HG03378 (cell line): Measurements from ENCODE around the gene TASL.
"Not testable (repeated sequence)": the region's sequence is repeated elsewhere in the genome, so short reads cannot be mapped to it uniquely, and the experiment has no call there.

Source experiments
- ATAC-seq: cut with Tn5 transposase; IDR thresholded peaks from one replicate; pipeline ENCODE4 v1.9.1; 2021; ENCODE audit warnings: mild to moderate bottlenecking, moderate library complexity; ENCODE audit not compliant: unreplicated experiment

TASL gene, protein sequence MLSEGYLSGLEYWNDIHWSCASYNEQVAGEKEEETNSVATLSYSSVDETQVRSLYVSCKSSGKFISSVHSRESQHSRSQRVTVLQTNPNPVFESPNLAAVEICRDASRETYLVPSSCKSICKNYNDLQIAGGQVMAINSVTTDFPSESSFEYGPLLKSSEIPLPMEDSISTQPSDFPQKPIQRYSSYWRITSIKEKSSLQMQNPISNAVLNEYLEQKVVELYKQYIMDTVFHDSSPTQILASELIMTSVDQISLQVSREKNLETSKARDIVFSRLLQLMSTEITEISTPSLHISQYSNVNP

DNA sequence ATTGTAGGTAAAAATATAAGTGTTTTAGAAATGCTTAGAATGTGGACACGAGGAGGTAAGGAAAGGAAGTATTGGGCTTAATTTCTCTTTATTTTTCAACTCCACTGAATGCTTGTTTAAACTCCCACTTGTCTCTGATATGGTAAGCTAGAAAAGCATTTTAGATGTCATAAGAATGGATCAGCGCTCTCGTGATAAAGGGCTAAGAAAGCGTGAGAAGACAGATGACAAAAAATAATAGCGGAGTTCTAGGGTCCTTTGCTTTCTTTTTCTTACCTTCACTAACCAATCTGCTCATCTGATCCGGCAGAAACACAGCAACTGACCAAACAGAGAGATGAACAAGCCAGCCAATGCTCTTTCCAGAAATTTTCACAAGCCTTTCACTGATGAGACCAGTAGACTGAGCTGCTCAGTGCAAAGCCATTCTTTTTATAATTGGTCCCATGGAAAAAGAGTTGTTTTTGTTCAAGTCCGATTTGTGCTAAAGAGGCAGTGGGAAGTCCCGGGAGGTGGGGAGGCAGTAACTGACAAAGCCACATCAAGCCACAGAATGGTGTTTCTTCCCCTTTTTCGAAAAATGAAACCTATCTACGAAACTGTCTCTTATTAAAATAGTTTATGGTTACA is at the start of gene TASL:
TASL (minus strand) TSS at position 405 of the 630 bp plus-strand sequence. CDS start 17,411 bp downstream, outside the sequence.
- peak; percentile 87 for ATAC-seq

DNA sequence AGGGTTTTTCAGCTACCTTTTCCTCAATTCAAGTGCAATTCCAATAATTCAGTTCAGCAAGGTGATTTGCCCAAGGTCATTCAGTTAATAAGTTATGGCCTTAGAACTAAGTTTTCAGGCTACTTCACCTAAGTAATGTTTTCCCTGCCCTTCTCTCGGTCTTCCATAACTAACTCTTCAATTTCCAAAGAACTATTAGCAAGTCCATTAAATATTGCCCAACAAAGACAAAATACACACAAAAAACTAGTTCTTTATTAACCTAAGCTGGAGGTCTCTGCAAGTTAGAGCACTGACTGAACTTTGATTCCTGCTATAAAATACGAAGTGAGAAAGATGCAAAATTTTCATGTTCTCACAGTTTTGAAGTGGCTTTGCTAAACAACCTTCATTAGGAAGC is 48.8 kb upstream of the TASL start:
- ATAC-seq, result no peak

DNA sequence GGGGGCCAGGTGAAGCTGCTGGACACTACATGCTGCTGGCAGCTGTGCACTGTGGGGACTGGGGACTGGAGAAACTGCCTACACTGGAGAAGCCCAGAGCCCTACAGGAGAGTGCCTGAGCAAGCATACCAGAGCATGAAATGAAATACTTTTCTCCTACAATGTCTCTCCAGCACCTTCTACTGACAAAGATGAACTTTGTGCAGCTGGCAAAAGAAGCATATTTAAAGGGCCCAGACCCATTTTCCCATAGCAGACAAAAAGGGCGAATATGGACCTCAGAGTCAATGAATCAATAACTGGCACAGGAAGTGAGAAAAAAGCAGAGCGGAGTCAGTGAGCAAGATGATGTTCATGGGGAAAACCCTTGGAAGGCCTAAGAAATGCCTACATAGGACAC is 44.8 kb upstream of the TASL start:
- no peak for ATAC-seq

DNA sequence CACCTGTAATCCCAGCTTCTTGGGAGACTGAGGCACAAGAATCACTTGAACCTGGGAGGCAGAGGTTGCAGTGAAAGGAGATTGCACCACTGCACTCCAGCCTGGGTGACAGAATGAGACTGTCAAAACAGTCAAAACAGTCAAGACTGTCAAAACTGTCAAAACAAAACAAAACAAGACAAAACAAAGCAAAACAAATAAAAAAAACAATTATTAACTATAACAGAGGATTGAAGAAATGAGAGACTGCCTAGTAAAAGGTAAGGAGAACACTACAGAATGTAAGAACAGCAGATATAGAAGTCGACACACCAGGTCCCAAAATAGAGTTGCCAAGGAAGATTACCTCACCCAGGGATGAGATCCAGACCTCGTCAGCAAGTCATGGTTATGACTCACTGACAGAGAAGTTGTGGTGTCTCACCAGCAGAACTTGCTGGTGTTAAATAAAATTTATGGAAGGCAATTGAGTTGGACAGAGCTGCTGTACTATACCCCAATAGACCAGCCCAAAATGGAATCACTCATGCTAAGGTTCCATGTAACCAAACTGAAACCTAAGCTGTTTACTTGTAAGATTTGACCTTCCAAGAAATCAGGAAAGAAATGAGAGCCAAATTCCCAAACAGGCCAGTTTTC is 43.5 kb upstream of the TASL start:
- no peak for ATAC-seq

DNA sequence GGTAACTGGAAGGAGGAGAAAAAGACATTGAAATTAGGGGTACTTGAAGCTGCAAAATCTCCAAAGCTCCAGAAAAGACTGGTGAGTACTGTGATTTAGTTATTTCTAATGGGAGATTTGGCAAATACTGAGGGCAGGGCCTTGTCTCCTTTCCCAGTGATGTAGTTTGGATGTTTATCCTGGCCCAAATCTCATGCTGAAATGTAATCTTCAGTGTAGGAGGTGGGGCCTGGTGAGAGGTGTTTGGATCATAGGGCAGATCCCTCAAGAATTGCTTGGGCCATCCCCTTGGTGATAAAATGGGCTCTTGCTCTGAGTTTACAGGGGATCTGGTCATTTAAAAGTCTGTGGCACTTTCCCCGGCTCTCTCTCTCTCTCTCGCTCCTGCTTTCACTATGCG is 42.6 kb upstream of the TASL start:
- ATAC-seq, result no peak

DNA sequence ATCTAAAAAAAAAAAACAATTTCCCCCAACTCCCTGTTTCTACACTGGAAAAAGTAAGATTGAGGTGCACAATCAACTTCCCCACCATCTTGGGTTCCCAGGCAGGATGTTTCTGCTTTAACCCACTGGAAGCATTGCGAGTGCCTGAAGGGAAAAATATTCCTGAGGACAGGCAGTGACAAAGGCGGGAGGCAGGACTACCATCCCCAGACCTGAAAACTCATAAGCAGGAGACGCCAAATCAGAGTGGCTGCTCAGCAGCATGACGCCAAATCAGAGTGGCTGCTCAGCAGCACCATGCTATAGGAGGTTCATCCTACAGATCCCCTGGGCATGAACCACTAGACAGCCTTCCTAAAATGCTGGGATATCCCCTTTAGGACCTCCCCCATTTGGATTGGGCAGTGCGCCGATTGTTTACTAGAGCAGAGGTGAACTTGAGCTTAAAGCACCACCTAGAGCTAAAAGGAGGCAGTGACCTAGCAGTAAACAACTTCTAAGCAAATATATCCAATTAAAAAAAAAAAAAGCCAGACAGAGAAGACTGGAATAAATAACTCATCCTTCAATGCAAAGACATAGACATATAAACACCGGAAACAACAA is 40.7 kb upstream of the TASL start:
- no peak for ATAC-seq

DNA sequence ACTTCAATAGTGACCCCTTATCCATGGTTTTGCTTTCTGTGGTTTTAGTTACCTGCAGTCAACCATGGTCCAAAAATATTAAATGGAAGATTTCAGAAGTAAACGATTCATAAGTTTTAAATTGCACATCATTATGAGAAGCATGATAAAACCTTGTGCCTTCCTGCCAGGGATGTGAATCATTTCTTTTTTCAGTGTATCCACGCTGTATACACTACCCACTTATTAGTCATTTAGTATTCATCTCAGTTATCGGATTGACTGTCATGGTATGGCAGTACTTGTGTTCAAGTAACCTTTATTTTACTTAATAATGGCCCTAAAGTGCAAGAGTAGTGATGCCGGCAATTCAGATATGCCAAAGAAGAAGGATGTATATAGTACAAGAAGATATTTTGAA is 37.7 kb upstream of the TASL start:
- ATAC-seq, result peak; percentile 94

DNA sequence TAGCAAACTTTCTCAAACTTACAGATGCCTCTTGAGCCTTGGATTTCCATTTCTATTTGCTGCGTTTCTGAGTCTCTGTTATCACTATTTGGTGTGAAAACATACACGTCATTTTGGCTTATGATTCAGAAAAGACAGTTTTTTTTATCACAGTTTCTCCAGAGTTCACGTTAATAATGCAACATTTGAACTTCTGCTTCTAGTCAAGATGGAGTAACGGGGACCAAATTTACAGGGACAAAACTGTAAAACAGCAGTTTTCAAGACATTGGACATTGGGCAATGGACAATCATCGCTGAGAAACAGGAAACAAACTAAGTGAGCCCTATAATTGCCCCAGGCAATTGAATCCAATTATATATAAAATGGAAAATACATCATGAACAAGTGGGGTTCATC is 36.2 kb upstream of the TASL start:
- no peak for ATAC-seq

DNA sequence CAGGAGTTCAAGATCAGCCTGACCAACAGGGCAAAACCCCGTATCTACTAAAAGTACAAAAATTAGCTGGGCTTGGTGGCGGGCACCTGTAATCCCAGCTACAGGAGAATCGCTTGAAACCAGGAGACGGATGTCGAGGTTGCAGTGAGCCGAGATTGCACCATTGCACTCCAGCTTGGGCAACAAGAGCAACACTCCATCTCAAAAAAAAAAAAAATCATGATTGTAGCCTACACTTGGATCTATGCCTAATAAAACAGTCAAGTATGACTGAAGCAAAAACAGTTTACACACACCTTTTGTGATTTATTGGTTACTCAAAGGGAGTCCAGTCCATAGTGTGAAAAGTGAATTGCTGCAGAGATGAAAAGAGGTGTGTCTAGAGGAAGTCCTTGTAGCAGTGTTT is 34.7 kb upstream of the TASL start:
- ATAC-seq, result no peak

DNA sequence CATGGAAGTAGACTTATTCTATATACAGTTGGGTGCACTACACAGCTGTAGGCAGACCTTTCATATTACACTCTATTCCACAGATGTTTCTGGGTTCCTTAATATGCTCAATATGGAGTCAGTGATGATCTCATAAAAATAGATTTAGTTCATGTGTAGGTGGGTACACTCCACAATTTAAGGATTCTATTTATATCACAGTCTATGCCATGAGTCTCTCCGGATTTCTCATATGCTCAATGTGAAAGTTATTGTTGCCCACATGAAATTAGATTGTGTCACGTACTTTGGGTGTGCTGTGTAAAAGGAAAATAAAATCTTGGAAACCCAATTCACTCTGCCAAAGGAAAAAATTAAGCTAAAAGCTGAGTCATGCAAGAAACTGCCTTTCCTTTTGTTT is 32.5 kb upstream of the TASL start:
- ATAC-seq, result no peak

DNA sequence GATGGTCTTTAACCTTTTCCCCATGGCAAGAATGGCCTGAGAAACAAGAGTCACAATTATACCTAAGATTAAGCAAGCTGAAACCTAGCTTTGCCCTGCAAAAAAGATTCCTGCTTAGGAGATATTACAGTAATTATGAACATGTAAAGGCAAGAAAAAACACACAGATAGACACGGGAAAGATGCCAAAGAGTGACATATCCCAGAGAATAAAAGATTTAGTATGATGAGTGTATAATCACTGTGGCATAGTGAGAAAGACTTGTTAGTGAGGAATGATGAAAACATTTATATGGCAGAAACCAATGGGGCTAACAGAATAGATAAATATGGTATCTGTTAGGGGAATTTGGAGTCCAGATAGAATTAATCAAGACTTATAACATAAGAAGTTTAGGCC is 29.6 kb upstream of the TASL start:
- ATAC-seq, result no peak

DNA sequence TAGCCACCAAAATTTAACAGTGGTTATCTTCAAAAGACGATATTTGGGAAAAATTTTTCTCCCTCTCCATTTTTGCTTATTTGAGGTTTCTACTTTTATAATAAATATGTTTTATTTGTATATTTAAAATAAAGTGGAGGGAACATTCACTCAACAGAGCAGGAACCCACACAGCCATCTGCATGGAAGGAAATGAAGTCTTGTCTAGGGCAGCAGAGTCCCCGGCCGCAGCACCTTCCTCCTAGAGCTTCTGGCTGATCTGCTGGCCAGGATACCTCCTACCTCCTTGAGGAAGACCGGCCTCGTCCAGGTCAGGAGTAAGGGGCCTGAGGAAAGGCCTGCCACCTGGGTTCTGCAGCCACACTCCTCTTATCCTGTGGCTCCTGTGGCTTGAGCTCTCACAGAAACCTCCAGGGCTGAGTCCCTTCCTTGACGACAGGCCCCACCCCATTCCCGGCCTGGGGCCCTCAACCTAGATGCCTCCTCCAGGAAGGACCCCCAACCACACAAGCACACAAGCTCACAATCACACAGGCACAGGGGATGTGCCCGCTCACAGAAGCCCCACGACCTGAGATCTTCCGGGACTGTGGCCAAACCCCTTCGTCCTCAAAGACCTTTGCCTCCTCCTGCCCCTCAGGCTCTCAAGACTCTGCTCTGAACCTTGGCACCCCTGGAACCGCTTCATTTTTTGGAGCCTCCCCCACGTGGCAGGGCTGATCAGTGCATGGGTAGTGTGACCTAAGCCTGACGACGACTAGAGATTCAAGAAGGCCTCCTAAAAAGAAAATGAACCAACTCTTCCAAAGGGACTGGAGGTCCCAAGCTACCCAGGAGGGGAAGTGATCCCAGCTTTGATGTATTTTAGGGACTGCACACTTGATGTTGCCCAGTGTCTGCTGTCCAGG is 23.0 kb upstream of the TASL start:
- ATAC-seq, result not testable (repeated sequence)

DNA sequence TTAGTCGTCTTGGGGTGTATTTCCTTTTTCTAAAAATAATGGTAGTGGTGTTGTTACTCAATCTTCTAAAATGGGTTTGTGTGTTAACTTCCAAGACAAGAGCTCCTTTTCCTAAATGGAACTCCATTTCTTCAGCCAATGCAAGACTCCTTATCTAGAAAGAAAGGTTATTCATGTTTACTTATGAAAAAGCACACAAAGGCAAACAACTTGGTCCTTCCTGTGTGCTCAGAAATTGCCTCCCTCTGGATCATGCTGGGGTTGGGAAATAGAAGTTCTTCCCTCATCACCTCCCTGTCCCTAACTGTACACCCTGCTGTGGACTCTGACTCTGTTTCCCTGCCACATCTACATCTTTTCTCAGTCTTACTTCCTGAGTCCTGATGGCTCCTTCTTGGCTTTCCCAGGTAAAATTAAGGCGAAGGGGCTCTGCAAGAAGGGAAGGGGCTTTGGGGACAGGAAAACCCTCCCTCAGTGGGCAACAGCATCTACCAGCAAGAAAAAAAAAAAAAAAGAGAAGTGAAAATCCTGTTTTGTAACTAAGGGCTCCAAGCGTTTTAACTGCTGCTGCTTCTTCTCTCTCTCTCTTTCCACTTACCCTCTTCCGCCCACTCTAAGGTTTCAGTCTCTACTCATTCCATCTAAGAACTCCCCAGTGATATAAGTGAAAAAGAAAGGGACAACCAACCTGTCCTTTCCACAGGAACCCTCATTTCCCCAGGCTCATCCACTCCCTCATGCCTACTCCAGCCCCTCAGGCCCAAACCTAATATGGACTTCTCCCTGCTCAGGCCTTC is 19.8 kb upstream of the TASL start:
- peak; percentile 89 for ATAC-seq

DNA sequence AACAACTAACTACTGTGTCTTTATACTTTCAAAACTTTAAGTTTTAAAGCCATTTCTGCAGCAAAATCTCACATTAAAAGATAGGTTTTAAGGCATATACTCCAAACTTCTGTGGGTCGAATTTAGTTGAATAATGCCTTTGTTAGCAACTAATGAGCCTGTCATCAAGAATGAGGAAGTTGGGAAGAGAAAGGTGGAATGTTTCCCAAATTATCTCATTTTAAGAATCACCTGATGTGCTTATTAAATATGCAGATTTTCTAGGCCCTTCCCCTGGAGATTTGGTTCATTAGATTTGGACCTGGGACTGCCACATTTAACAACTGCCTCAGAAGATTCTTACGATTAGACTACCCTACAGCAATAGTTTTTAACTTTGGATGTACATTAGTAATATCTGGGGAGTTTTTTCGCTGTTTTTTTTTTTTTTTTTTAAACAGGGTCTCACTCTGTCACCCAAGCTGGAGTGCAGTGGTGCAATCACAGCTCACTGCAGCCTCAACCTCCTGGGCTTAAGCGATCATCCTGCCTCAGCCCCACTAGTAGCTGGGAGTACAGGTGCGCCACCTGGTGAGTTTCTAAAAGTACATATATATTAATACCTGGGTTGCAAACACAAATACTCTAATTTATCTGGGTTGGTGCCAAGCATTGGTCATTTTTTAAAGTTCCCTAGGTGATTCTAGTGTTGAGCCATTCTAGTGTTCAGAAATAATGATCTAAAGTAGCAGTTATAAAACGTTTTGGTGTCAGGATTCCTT is 16.1 kb upstream of the TASL start:
- peak; percentile 55 for ATAC-seq

DNA sequence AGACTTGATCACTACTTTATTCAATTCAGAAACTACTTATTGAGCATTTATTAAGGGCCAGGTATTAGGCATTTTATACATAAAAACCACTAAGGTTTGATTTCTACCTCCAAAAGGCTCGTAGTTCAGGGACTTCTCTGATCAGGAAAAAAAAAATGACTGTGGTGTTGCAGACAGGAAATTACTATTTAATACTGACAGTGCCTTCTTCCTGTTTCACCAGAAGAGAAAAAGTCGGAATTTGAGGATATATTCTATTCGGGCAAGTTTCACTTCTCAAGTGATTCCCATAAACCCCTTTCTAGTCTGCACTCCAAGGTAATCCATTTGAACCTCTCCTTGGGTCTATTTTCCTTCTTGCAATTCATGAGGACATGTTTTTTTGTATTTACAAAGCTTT is 15.3 kb upstream of the TASL start:
- no peak for ATAC-seq

DNA sequence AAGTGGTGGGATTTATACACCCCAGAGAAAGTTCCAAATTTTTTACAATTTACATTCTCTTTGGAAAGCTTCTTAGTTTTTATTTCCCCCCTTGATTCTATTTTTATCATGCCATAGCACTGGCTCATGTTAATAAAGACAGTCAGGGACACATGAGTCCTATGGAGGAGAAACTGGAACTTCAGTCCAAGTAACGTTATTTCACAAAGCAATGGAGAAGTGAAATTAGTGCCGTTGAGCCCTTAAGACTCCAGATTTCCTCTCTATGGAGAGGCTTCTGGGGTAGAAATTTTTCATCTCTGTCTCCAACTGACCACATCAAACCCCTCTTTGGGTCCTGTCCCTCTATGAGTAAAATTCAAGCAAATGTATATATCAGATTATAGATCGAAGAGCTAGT is 12.8 kb upstream of the TASL start:
- no peak for ATAC-seq

DNA sequence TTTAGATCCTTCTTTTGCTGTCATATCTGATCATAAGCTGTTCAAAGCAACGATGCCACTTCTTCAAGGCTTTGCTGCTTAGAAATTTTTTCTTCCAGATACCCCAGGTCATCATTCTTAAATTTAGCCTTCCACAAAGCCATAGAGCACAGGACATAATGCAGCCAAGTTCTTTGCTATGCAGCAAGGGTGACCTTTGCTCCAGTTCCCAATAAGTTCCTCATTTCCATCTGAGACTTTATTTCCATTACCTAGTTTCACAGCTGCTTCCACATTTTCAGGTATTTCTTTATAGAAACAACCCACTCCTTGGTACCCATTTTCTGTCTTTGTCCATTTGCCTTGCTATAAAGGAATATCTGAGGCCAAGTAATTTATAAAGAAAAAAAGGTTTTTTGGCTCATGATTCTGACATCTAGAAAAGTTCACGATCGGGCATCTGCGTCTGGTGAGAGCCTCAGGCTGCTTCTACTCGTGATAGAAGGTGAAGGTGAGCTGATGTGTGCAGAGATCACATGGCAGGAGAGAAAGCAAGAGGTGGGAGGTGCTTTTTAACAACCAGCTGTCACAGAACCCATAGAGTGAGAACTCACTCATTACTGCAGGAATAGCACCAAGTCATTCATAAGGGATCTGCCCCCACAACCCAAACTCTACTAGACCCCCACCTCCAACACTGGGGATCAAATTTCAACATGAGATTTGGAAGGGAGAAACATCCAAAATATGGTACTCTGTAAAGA is 11.8 kb upstream of the TASL start:
- ATAC-seq, result peak; percentile 48

DNA sequence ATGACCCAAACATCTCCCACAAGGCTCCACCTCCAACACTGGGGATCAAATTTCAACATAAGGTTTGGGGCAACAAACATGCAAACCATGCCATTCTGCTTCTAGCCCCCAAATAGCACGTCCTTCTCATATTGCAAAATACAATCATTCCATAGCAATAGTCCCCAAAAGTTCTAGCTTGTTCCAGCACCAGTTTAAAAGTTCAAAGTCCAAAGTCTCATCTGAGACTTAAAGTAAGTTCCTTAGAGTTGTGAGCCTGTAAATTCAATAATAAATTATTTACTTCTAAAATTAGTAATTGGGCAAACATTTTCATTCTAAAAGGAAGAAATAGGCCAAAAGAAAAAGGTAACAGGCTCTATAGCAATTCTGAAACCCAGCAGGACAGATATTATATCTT is 8.9 kb upstream of the TASL start:
- no peak for ATAC-seq

DNA sequence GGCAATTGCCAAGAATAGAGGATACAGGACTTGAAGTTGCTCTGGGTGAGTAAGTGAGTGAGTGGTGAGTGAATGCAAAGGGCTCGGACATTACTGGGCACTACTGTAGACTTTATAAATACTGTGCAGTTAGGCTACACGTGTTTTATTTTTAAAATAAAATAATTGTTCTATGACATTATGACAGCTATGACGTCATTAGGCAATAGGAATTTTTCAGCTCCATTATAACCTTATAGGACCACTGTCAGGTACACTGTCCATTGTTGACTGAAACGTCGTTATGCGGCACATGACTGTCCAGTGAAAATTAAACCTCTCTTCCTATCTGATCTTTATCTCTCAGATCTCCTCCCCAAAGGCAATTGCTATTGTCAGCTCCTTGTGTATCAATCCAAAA is 5.1 kb upstream of the TASL start:
- ATAC-seq, result no peak
